K562 (cell line): ENCODE data around the gene VEGFB. TPM values are rescaled to one million over a fixed set of nuclear protein-coding genes. Genes with fewer than 3 reads are reported as not detected.

Source experiments
- DNMT1 ChIP-seq: fragments of 450-650 bp; IDR thresholded peaks from 2 replicates; pipeline ENCODE4 v1.6.1; 2016; ENCODE audit warnings: antibody characterized with exemption, mild to moderate bottlenecking
- HMGXB4 ChIP-seq: sonication (generic); formaldehyde crosslinking; IDR thresholded peaks from 2 replicates; pipeline ENCODE4 v1.8.1; 2023; ENCODE audit warnings: mild to moderate bottlenecking, missing genetic modification reagents
- IRF1 ChIP-seq: sonication (generic); formaldehyde crosslinking; IDR thresholded peaks from 2 replicates; pipeline ENCODE4 v1.8.0; 2022; ENCODE audit warnings: missing genetic modification reagents, mild to moderate bottlenecking, borderline replicate concordance
- IRF2 ChIP-seq: sonication (generic); formaldehyde crosslinking; IDR thresholded peaks from 2 replicates; pipeline ENCODE4 v1.8.1; 2022; ENCODE audit warnings: mild to moderate bottlenecking, missing genetic modification reagents
- MNT ChIP-seq, 2 experiments: fragments of 450-650 bp; conservative IDR thresholded peaks; 2 replicates each; pipeline ENCODE4 v1.6.1; 2017; ENCODE audit warnings: mild to moderate bottlenecking in 2 of 2, moderate library complexity in 2 of 2
- NKRF ChIP-seq: fragments of 450-650 bp; IDR thresholded peaks from 2 replicates; pipeline ENCODE4 v1.6.1; 2016; ENCODE audit warnings: borderline replicate concordance
- PURB ChIP-seq: sonication (generic); formaldehyde crosslinking; IDR thresholded peaks from 2 replicates; pipeline ENCODE4 v1.9.0; 2021; ENCODE audit warnings: low read depth, mild to moderate bottlenecking, missing genetic modification reagents
- PYGO2 ChIP-seq: fragments of 450-650 bp; IDR thresholded peaks from 2 replicates; pipeline ENCODE4 v1.6.1; 2016; ENCODE audit warnings: mild to moderate bottlenecking, missing genetic modification characterization, moderate library complexity, missing compliant biosample characterization
- RCOR1 ChIP-seq, 2 experiments: IDR thresholded peaks; 2 replicates each; pipeline ENCODE4 v1.6.1; 2012; ENCODE audit warnings: low read depth in 2 of 2, low read length in 2 of 2, borderline replicate concordance in 1 of 2, improper control_type of control experiment in 1 of 2
- SMARCC2 ChIP-seq: fragments of 450-650 bp; IDR thresholded peaks from 2 replicates; pipeline ENCODE4 v1.6.1; 2017; ENCODE audit warnings: antibody characterized with exemption, moderate library complexity, mild to moderate bottlenecking, low read depth
- TRIM24 ChIP-seq, 2 experiments: fragments of 450-650 bp; IDR thresholded peaks; 2 replicates each; pipeline ENCODE4 v1.6.1; 2016
- YBX1 ChIP-seq: fragments of 450-650 bp; IDR thresholded peaks from 2 replicates; pipeline ENCODE4 v1.7.1; 2016; ENCODE audit warnings: mild to moderate bottlenecking
- ZMIZ1 ChIP-seq, 2 experiments: fragments of 150-350 bp in 1 of 2; IDR thresholded peaks; 2 replicates each; pipeline ENCODE4 v1.6.1; 2012 to 2016; ENCODE audit warnings: low read depth in 2 of 2, low read length in 2 of 2, mild to moderate bottlenecking in 1 of 2, moderate library complexity in 1 of 2
- ZNF24 ChIP-seq: fragments of 450-650 bp; IDR thresholded peaks from 2 replicates; pipeline ENCODE4 v1.6.1; 2016
- polyA plus RNA-seq, 8 experiments: library from polyadenylated mRNA; depleted of rRNA in 4 of 8; stranded (reverse) in 5 of 8; unstranded in 3 of 8; fragments of >200 nt; fragmentation: Nextera tagmentation in 2 of 8; fragmentation: Illumina TruSeq in 1 of 8; extraction: Ambion mirVana in 2 of 8; extraction: Trizol in 1 of 8; gene quantifications; 2 replicates each; pipeline versions ENCODE4 v1.2.1 to v1.2.3, GENCODE V29; 2011 to 2014; ENCODE audit warnings: inconsistent platforms in 1 of 8, missing spikeins in 1 of 8
- total RNA-seq, 7 experiments: library from RNA; depleted of rRNA in 6 of 7; stranded (reverse); fragments of >200 nt in 6 of 7; fragmentation: Illumina TruSeq in 2 of 7; extraction: Trizol in 2 of 7; gene quantifications; 2 replicates each; pipeline versions ENCODE4 v1.2.1 to v1.2.3, GENCODE V29; 2011 to 2021; ENCODE audit warnings: low replicate concordance in 1 of 7

Gene VEGFB
- total and polyA plus RNA-seq, 9 of the 15 experiments (the other 6 are each of a cell fraction or from before 2014, with no cell fraction given): 11.0 to 83.4 (median 25.7) TPM

GRCh38 chr11:64245797-64246620, 11.6 kb downstream of the VEGFB start (continued):
- peak in 1 of 2 experiments; percentile 92; a peak in 2 of 4 replicates for TF ChIP-seq TRIM24 (IDR thresholded peaks at IDR 0.05)
- TF ChIP-seq ZNF24: 0 out of 2 replicates have a peak, but pooled peaks have one; percentile 39
- TF ChIP-seq DNMT1: no peak
- no peak for TF ChIP-seq PYGO2
- TF ChIP-seq SMARCC2: no peak
- TF ChIP-seq YBX1: no peak
- TF ChIP-seq IRF2 (CRISPR knock-in tag): 0 out of 2 replicates have a peak, but pooled peaks have one; percentile 50
- TF ChIP-seq NKRF: peak; percentile 71; the same call in 1 of the 2 replicates
- peak; percentile 32 to 66; a peak in 3 of 4 replicates for TF ChIP-seq MNT (conservative IDR thresholded peaks at IDR 0.05)
- TF ChIP-seq PURB (CRISPR knock-in tag): no peak
- TF ChIP-seq IRF1: no peak
- TF ChIP-seq ZMIZ1 (IDR thresholded peaks at IDR 0.05; ENCODE audit: low read depth in 2 of 2, low read length in 2 of 2): no peak
- peak in 1 of 2 experiments; percentile 80; a peak in 2 of 4 replicates for TF ChIP-seq RCOR1 (IDR thresholded peaks at IDR 0.05; ENCODE audit: borderline replicate concordance in 1 of 2, low read depth in 2 of 2, low read length in 2 of 2)
- no peak for TF ChIP-seq HMGXB4 (CRISPR knock-in tag)
